Omental fat pad (tissue), 4 donors: ENCODE results near the gene KDM4F. TPM values are rescaled to one million over a fixed set of nuclear protein-coding genes. Genes with fewer than 3 reads are reported as not detected.
A peak's percentile ranks its signal among the peaks of the same experiment; 100 is the strongest.

Experiments used
- ATAC-seq: fragments of 150-250 bp; one replicate; pipeline ENCODE4 v1.9.1; 2016; ENCODE audit warnings: mild to moderate bottlenecking, moderate library complexity; ENCODE audit not compliant: low FRiP score
- DNase-seq: peaks from one replicate; pipeline ENCODE4 v3.0.0-alpha.2; 2019; ENCODE audit warnings: low spot score
- CTCF ChIP-seq, 3 donors: fragments of 450-650 bp; IDR thresholded peaks; one replicate each; pipeline ENCODE4 v1.5.1; 2016 to 2017; ENCODE audit warnings: antibody characterized with exemption in 3 of 3, mild to moderate bottlenecking in 3 of 3, moderate library complexity in 2 of 3
- total RNA-seq, 4 donors: library from RNA; depleted of rRNA; stranded (reverse); fragments of >200 nt; gene quantifications; one replicate each; pipeline ENCODE4 v1.1.0, GENCODE V29; 2016

The KDM4F gene
- total RNA-seq, 4 donors from 2014 or later: not detected

- ATAC-seq (no peak), DNase-seq (no peak)
- no peak for TF ChIP-seq CTCF (IDR thresholded peaks at IDR 0.05)
These were observed 42.5 kb downstream of the KDM4F start for GRCh38 chr11:95091663-95092180.

GRCh38 chr11:95092549-95093324, 43.5 kb downstream of the KDM4F start:
- DNase-seq (no peak), ATAC-seq (no peak)
- peak in 1 of 3 donors; percentile 13 for TF ChIP-seq CTCF (IDR thresholded peaks at IDR 0.05)

GRCh38 chr11:95093548-95093947, 44.3 kb downstream of the KDM4F start:
- DNase-seq (no peak), ATAC-seq (no peak)
- TF ChIP-seq CTCF (IDR thresholded peaks at IDR 0.05): no peak

DNA sequence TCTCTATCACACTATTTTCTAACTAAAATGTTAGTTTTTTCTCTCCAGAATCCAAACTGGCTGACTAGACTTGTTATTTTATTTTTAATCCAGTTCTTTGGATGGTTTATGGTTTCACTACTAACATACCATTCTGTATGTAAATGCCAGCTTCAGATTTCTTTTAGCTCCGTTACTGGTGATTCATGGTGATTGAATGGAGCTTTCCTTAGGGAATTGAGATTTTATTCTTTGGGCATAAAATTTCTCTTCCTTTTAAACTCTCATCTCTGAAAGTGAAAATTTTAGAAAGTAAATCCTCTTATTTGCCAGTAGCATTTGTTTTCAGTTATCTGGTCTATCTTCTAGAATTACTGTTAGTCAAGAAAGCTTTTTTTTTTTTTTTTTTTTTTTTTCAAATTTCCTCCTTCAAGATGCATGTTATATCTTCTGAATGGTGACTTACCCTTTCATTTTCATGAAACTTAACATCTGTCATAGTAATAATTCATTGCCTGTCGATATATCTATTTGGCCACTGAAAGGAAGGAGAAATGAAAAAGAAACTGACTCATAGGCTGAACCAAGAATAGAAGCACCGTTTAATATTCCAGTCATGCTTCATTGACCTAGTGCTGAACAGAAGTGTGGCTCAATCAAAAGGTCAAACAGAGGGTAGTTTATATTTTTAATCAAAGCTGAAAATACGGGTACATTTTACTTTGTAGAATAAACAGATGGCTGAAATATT, 46.8 kb downstream of the KDM4F start:
- no peak for DNase-seq
- TF ChIP-seq CTCF (IDR thresholded peaks at IDR 0.05): no peak
- no peak for ATAC-seq

GRCh38 chr11:95097209-95097608, 48.0 kb downstream of the KDM4F start:
- ATAC-seq (no peak), DNase-seq (no peak)
- TF ChIP-seq CTCF (IDR thresholded peaks at IDR 0.05): no peak

DNA sequence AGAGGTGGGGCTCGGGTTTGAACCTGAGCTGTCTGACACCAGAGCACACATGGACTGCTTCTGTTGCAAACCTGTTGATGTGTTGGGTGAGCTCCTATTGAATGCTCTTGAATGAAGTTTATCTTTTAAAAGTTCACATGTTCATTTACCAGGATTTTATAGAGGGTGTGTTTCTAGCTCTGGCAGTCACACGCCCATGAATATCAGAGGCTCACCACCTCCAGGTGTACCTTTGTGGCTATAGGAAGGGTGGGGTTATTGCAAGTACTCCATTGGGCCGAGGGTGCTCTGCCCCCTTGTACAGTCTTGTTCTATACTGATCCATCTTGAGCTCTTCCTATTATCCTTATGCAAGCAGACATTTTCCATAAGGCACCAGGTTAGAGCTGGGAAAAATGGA, 49.6 kb downstream of the KDM4F start:
- DNase-seq (no peak), ATAC-seq (no peak)
- TF ChIP-seq CTCF (IDR thresholded peaks at IDR 0.05): no peak
